TTC549 (cell line): ENCODE data around the gene CLIC6.
A peak's percentile ranks its signal among the peaks of the same experiment; 100 is the strongest.

ENCODE experiments used
- FAIRE-seq: peaks from 2 replicates; lab custom pipeline; 2012; peaks lifted over from hg19 to GRCh38; lab: Jason Lieb, UNC

Gene CLIC6

DNA sequence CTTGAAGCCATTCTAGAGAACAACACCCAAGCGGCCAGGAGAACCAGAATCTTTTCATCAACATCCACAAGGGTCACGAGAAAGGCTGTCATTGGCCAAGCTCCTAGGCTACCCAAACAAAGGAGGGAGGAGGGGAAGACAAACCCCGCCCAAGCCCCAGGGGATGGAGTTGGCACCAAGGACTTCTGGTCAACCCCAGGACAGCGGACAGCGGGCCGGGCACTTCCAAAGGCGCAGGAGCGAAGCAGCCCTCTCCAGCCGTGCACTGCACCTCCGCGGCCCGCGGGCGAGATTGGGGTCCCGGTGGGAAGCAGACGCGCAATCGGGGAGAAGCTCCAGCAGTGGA lies at the start of gene CLIC6:
TSS of gene CLIC6 (plus strand) at position 192 of the 346 bp plus-strand sequence. CDS start 395 bp downstream, outside the sequence.
- no peak for FAIRE-seq

DNA sequence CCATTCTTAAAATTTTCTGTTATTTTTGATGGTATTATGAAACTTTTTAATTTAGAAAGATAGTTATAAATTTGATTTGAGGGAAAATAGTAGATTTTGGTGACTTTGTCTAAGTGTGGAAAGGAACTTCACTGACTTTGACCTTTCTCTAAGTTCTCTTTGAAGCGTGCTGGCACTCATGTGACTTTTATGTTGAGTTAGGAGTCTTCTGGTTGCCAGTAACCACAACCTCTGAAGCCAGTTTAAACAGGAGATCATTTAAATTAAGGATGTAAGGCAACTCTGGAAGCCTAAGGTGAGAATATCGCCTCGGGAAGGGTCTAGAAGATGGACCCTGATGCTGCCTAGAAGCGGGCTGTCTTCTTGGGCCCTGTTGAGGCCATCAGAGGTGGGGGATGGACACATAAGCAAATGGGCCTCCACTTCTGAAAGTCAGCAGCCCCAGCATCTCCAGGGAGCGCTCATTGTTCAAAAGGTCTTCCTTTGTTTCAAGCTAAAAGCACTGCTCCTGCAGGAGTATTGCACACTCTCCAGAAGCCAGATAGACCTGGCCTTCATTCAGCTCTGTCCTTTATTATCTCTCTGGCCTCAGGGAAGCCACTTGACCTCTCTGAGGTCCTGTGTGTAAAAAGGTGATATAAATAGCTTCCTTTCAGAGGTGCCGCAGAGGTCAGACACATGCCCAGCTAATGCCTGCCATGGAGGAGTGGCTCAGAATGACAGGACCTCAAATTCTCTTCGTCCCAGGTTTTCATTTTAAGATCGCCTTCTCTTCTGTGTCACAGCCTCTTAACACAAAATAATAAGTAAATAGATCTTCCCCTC lies 48.7 kb upstream of the CLIC6 start:
- no peak for FAIRE-seq

DNA sequence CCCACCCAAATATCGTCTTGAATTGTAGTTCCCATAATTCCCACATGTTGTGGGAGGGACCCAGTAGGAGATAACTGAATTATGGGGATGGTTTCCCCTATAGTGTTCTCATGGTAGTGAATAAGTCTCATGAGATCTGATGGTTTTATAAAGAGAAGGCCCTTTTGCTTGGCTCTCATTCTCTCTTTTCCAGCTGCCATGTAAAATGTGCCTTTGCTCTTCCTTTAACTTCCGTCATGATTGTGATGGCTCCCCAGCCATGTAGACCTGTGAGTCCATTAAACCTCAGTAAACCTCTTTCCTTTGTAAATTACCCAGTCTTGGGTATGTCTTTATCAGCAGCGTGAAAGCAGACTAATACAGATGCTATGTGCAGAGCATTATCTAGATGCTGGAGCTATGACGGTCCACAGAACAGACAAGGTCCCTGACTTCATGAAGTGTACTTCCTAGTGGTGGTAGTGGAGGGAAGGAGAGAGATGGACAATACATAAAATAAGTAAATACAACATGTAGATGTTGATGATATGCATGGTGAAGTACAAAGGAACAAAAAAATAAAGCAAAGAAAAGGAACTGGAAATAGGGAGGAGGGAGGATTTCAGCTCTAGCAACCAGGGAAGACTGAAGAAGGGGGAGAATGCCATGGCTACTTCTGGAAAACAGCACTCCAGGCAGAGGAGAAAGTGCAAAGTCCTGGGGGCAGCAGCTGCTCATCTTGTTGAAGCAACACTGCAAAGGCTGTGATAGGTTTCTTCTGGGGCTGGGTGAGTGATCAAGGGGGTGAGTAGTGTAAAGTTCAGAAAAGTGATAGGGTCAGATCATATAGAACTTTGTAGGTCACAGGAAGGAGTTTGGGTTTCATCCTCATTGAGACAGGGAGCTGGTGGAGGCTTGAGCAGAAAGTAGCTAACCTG lies 47.1 kb upstream of the CLIC6 start:
- no peak for FAIRE-seq

DNA sequence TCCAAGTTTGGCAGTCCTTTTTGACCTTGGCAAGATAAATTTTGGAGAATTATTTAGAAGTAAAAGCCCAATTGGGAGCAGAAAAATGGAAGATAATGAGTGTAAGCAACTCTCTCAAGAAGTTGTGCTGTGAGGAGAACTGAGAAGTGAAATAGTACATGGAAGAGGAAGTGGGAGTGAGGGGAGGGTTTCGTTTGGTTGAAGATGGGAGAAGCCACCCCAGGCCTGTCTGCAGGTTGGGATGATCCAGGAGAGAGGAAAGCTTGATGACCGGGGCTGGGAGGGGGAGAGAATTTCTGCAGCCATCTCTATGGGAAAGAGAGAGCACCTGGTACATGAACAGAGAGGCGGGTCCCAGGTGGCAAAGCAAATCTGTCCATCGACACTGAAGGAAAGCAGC lies 45.3 kb upstream of the CLIC6 start:
- FAIRE-seq = no peak

DNA sequence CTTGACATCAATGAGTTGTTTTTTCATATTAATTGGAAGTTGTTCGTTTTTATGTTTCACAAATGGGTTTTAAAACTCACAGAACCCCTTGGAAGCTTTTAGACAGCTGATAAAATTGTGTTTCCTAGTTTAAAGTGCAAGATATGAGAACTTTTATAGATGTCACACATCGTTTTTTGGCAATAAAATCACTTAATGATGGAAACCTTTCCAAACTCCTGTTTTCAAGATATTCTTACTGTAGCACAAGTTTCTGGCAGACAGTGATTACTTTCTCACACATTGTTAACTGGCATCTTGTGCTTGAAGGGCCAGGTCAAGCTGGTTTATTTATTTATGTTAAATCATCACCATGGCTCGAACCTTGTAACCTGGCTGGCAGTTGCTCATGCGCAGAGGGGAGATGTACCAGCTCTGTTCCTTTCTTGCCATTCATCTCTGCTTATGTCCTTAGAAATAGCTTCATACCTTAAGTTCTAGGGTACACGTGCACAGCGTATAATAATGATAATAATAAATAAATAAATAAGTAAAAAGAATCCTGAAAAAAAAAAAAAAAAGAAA lies 43.7 kb upstream of the CLIC6 start:
- FAIRE-seq = no peak

DNA sequence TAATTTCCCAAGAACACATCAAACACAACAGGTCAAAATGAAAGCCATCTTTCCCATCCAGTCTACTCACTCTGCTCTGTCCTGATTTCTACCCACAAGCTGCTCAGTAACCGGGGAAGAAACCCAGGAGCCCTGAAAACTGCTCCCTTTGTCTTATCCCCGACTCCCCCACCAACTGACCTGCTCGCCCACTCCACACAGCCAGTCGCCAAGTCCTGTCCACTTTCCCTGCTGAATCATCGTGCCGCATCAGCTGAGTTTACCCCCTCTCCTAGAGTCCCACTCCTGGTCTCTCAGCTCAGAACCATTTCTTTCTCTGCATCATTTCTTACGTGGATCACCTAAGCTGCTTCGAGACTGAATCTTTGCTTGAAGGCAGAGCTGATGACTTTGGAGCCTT lies 42.7 kb upstream of the CLIC6 start:
- no peak for FAIRE-seq

DNA sequence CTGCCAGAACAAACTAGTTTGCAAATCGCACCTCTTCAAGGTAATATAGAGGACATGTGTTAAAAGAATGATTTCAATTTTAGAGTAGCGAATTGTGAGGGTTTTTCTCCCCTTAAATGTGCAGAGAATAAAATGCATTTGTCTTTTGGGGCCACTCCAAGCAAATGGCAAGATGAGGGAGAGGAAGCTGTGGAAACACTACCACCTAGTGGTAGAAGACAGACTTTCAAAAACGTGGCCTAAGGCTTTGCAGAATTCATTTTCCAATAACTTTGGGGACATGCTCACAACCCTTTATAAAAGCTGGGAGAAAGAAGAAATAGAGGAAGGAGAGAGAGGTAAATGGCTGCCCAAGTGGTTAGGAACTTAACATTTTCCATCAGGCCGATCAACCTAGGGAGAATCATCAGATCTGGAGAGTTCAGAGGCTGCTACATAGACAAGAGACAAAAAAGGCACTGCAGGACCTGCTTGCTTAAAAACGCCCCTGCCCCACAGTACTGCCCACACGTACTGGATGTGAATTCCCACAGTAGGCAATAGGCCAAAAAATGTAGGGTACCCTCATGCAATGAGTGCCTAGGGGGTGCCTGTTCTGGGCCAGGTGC lies 38.2 kb upstream of the CLIC6 start:
- FAIRE-seq = peak; percentile 63

DNA sequence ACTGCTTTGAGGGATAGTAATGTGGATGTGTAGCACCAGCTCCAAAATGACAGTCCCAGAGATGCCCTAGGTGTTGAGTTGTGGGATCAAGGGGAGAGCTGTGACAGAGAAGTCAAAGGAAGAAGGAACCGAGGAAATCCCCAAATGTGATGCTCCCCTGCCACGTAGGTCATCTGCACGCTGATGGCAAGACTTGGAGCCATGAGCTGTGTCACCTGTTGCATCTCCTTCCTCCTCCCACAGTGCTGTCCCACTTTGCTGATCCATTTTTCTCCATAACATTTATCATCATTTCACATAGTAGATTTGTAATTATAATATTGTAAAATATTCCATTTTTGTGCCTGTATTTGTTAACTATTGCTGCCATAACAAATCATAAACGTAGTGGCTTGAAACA lies 36.3 kb upstream of the CLIC6 start:
- no peak for FAIRE-seq

DNA sequence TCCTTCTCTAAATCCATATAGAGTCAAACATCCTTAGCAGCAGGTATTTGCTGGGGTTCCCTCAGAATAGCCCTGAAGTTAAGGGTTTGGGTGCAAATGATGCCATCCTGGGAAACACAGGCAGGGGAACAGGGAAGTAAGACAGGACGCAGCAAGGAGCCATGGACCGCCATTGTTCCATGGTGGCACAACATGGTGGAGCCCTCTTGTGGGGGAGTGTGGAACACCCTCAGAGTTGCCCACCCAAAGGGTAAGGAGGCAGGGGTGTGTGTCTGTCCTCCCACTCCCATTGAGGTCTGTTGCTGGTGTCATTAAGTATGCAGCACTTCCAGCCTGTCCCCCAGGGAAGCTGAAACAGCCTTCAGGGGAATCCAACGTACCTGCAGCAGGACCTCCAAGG lies 33.5 kb upstream of the CLIC6 start:
- no peak for FAIRE-seq

DNA sequence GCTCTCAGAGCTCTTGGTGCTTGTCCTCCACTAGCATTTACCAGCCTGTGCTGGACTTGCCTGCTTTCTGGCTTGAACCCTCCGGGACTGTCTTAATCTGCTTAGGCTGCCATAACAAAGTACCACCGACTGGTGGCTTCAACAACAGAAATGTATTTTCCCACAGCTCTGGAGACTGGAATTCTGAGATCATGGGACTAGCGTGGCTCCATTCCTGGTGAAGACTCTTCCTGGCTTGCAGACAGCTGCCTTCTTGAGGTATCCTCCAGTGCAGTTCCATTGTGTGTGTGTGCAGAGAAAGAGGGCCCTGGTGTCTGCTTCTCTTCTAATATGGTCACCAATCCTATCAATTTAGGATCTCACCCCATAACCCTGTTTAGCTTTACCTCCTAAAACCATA lies 31.8 kb upstream of the CLIC6 start:
- no peak for FAIRE-seq

DNA sequence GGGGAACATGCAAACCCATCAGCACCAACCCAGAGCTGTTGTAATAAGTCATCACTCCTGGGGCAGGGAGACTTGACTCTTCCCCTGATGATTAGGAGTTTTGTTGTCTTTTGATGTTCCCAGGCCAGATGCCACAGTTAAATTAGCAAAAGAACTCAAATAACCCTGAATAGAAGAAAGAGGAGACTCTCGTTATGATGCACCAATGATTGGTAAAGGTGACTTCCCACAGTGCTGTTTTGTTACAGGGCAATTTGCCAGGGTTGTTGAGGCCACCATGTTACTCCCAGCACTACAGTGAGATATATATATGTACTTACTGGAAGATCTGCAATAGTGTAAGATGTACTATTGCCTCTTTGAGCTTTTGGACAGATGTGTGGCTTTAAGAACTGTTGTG lies 29.5 kb upstream of the CLIC6 start:
- FAIRE-seq = no peak

DNA sequence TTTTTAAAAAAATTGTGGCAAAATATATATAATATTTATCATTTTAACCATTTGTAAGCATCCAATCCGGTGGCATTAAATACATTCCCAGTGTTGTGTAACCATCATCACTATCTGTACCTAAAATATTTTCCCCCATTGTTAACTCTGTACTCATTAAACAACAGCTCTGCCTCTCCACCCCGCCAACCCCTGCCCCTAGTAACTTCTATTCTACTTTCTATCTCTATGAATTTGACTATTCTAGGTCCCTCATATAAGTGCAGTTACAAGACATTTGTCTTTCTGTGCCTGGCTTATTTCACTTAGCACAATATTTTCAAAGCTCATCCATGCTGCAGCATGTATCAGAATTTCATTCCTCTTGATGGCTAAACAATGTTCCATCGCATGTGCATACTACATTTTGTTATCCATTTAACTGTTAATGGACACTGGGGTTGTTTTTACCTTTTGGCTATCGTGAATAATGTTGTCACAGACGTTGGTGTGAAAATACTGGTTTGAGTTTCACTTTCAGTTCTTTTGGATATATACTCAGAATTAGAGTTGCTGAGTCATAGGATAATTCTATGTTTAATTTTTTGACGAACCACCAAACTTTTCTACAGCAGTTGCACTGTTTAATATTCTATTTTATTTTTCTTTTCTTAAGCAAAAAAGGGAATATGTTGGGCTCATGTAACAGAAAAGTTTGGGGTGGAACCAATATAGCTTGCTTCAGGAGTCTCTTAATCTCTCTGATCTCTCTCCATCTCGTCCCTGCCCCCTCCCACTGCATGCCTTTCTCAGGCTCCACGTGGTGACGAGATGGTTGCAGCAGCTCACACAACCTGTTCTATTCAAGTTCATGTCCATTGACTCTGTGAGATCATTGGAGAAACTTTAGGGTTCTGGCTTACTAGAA lies 28.7 kb upstream of the CLIC6 start:
- no peak for FAIRE-seq

DNA sequence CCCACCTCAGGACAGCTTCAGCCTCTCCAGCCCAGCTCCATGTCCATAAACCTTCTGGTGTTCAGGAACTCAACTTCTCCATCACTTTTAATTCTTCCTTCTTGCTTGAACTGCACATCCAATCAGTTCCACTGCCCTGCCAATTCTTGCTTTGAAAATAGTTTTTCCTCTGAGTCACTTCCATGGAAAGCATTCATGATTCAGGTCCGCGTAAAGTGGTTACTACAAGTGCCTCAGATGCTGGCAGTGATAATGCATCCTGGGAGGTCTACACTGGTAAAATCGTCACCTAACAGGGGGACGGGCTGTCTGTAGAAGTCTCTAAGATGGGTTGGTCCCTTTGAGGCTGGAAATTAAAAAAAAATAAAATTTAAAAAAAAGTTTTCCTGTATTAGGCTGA lies 27.9 kb upstream of the CLIC6 start:
- no peak for FAIRE-seq

DNA sequence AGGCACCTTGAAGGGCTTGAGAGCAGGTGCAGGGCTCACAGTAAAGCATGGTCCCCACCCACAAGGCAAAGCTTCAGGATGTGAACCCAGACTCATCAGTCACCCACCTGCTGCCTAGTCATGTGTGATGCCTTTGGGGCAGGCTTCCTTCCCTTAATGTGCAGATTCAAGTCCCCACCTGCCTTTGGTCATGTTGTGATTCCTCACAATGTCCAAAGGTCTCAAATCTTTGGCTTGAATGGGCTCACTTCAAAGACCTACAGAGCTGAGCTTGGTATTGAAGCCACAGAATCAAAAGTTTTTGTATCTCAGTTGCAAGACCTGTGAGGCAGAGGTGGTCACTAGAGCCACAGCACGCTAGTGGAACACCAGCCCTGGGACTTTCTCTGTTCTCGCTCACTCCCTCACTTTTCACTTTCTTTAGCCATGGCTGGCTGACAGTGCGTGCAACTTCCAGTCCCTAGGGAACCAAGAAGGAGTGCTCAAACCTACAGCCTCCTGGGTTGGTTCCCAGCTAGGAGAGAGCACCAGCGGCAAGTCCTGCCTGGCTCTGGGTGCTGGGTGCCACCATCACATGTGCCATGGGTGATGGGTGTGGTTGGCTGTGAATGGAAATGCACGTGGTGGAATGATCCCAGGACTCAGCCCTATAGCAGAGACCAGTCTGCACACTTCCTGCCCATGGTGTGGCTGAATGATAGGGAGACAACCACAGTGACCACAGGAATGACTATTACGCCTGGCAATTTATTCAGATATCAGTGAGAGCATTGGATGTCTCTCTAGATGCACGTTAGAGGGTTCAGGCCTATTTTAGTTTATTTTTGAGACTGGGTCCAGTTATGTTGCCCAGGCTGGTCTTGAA lies 26.4 kb upstream of the CLIC6 start:
- no peak for FAIRE-seq

DNA sequence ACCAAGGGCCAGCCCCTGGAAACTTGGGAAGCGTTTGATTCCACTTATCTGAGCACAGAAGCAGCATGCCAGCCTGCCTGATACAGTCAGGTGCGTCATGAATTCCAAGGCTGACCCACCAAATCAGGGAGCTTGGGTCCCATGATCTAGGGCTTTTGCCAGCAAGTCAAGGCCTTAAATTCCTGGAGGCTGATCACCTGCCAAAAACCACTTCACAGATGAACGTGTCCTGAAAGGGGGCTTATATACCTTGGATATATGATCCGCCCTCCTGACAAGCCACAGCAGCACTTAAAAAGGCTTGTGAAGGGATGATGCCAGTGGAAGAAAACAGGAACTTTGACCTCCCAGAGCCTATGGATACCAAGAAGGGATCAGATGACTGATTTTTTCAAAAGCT lies 24.0 kb upstream of the CLIC6 start:
- no peak for FAIRE-seq

DNA sequence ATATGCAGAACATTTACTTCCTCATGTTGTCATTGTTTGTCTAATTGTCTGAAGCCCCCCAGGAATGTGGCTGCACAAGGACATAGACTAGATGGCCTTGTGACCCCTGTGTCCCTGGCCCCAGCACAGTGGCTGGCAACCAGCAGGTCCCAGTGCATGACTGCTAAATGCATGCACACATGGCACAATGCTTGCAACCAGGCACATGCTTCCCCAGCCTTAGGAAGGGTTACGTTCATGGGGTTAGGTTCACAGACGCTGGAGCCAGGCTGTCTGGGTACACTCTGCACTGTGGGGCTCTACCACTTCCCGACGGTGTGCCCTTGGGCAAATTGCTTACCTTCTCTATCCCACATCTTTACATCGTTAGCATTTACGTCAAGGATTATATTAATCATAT lies 21.2 kb upstream of the CLIC6 start:
- FAIRE-seq = no peak

DNA sequence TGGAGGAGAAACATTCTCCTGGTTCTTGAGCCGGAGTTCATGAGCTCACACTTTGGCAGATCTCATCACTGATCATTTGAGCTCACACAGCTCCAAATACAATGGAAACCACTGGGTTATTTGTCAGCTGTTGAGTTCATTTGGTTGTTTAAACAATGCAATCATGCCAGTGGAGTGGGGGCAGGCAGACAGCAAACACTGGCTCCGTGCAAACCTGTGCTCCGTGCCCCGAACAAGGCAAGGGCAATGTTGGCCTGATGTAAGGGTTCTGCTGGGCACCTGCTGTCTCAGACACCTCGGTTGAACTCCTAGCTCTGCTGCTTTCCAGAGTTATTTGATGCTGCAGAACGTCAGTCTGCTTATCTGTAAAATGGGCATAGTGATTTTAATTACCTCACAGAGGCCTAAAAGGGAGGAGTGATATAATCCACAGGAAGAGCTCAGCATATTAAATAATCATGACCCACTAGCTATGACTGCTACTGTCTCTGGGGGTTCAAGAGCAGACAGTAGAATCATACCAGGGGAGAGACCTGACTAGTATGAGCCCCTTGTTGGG lies 20.0 kb upstream of the CLIC6 start:
- FAIRE-seq = no peak

DNA sequence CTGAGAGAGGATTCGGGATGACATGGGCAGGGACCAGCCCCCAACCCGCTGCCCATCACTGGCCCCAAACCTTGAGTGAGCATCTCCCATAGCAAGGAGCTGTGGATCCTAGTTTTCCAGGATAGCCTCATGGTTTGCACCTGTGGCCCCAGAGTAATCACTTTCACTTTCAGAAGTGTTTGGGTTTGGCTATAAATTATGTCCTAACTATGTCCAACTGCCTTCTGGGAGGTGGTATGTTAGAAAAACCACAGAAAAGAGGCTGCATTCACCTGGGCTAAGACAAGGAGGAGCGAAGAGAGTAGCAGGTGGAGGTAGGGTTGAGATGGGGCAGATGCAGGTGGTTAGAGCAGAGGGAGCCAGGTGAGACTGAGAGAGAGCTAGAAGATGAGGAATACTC lies 19.4 kb upstream of the CLIC6 start:
- FAIRE-seq = no peak

DNA sequence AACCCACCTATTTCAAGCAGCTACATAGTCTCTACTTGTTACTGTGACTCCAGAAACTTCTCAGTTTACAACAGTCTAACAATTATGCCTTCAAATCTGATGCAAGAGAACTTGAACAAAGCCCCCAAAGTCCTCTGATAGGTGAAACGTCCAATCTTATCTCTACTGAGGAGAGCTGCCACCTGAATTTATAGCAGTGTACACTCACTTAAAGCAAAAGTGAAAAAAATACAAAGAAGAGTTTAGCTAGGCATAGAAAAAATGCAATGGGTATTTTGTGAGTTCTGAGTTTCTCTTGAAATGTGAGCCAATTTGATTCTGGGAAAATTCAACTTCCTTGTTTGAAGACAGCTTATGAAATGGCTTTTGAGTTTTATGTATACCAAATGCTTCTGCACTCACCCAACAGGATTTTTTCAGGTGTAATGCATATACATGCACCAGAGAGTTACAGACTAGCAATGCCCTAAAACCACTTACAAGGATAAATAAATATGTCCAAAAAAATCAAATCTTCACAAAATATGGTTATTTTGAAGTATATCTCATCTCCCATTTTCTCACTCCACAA lies 17.8 kb upstream of the CLIC6 start:
- FAIRE-seq = no peak

DNA sequence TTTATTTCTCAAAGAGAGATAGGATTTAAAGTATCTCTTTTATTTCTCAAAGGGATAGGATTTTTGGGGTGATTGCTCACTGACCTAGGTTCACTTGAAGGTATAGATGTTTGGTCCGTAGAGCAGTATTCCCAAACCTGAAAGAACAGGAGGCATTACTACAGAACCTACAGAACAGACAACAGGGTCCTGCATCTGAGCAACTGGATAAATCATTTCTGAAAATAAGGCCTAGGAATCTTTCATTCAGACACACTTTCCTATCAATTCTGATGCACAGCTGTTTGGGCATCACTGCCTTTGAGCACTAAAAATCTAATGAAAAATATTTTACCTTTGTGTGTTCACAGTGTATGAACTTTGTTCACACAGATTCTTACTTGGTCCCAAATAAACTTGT lies 17.2 kb upstream of the CLIC6 start:
- FAIRE-seq = no peak
